Right lobe of liver (tissue), 6 donors: ENCODE data around the gene UBN2. TPM values are rescaled to one million over a fixed set of nuclear protein-coding genes. Genes with fewer than 3 reads are reported as not detected.

Experiments
- ATAC-seq, 4 donors: fragments of 200-7000 bp; cut with Tn5 transposase; one replicate each; pipeline ENCODE4 v1.9.1; 2020; ENCODE audit warnings: mild to moderate bottlenecking in 4 of 4, moderate library complexity in 4 of 4
- DNase-seq, 3 donors: peaks; one replicate each; pipeline ENCODE4 v3.0.0-alpha.2; 2020
- H3K27ac ChIP-seq, 3 donors: fragments of 200-600 bp; one replicate each; pipeline ENCODE4 v1.8.0; 2022
- H3K27me3 ChIP-seq, 2 donors: fragments of 200-600 bp; one replicate each; pipeline ENCODE4 v1.8.0; 2022
- H3K36me3 ChIP-seq, 4 donors: fragments of 200-600 bp; sonication (generic) in 1 of 4; one replicate each; pipeline versions ENCODE4 v1.5.1 to v1.8.0; 2017 to 2022; ENCODE audit warnings: control low read depth in 1 of 4
- H3K4me1 ChIP-seq, 4 donors: fragments of 200-600 bp; sonication (generic) in 1 of 4; one replicate each; pipeline versions ENCODE4 v1.5.1 to v1.8.0; 2017 to 2022; ENCODE audit warnings: control low read depth in 1 of 4
- H3K4me3 ChIP-seq, 3 donors: fragments of 200-600 bp; one replicate each; pipeline ENCODE4 v1.8.0; 2022
- H3K9me3 ChIP-seq, 4 donors: fragments of 200-600 bp; sonication (generic) in 1 of 4; one replicate each; pipeline versions ENCODE4 v1.5.1 to v1.8.0; 2017 to 2022; ENCODE audit warnings: control low read depth in 1 of 4
- POLR2A ChIP-seq: fragments of 450-650 bp; IDR thresholded peaks from one replicate; pipeline ENCODE4 v1.6.1; 2017; ENCODE audit warnings: antibody characterized with exemption, mild to moderate bottlenecking
- WGBS: methylation state at CpG from one replicate; pipeline ENCODE4 v1.1.6; 2018; ENCODE audit warnings: low coverage, low lambda C conversion rate; ENCODE audit not compliant: insufficient coverage; ENCODE audit errors: missing lambda C conversion rate; 5-methylcytosine and 5-hydroxymethylcytosine counted together
- intact Hi-C, 2 donors: fragments of 100-400 bp; cut with DNase I; formaldehyde crosslinking; loops; one replicate each; pipeline versions ENCODE4 v1.11.2 to v1.14.1; 2022
- total RNA-seq, 6 experiments: library from RNA; depleted of rRNA in 2 of 6; stranded (reverse); fragments of >200 nt in 2 of 6; fragmentation: NEBNext Ultra II Directional in 3 of 6; extraction: Animal tissue kit (Norgen Biotek cat#: 25700) in 3 of 6; gene quantifications; one replicate each; pipeline versions ENCODE4 v1.1.0 to v1.2.4, GENCODE V29; 2016 to 2023
- TF ChIP-seq, protein P1 (sequence below), 4 donors: fragments of 200-600 bp in 3 of 4; fragments of 450-650 bp in 1 of 4; IDR thresholded peaks; one replicate each; pipeline versions ENCODE4 v1.5.1 to v1.8.0; 2016 to 2022; ENCODE audit warnings: antibody characterized with exemption in 4 of 4, mild to moderate bottlenecking in 2 of 4
- donor health status: DM: no; HTN: yes; CAD: no.
- donor health status: DM: no; HTN: no; CAD: no.
- donor health status: DM: no; HTN: no; CAD: no.
- donor health status: DM: no; HTN: yes; CAD: no.
- donor health status: DM: no; HTN: yes; CAD: no.

Gene UBN2
- total RNA-seq, 6 experiments from 2014 or later: 4.5 to 12.0 (median 8.1) TPM

DNA sequence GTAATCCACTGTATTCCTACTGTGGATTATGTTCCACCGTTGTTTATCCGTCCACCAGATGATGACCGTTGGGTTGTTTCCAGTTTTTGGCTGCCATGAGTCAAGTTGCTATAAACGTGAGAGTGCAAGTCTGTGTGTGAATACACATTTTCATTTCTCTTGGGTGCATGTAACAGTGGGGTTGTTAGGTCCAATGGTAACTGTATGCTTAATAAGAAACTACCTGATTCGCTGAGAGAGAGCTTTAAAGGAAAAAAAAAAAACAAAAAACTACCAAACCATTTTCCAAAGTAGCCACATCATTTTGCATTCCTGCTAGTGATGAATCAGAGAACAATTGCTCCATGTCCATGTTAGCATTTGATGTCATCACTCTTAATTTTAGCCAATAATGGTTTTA, 15.9 kb downstream of the UBN2 start:
- H3K9me3 ChIP-seq: no peaks in the 10 kb centered on the region
- intact Hi-C loops: no loop called here
- TF ChIP-seq, protein P1, sequence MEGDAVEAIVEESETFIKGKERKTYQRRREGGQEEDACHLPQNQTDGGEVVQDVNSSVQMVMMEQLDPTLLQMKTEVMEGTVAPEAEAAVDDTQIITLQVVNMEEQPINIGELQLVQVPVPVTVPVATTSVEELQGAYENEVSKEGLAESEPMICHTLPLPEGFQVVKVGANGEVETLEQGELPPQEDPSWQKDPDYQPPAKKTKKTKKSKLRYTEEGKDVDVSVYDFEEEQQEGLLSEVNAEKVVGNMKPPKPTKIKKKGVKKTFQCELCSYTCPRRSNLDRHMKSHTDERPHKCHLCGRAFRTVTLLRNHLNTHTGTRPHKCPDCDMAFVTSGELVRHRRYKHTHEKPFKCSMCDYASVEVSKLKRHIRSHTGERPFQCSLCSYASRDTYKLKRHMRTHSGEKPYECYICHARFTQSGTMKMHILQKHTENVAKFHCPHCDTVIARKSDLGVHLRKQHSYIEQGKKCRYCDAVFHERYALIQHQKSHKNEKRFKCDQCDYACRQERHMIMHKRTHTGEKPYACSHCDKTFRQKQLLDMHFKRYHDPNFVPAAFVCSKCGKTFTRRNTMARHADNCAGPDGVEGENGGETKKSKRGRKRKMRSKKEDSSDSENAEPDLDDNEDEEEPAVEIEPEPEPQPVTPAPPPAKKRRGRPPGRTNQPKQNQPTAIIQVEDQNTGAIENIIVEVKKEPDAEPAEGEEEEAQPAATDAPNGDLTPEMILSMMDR (IDR thresholded peaks at IDR 0.05): no peak
- no peak for TF ChIP-seq POLR2A
- DNase-seq: no peak
- H3K36me3 ChIP-seq: peaks cover 0 to 35% (median 10%) of the 10 kb centered on the region in 4 donors
- no peaks in the 10 kb centered on the region for H3K27me3 ChIP-seq
- H3K4me3 ChIP-seq: no peak overlapping the region
- no peak overlapping the region for H3K27ac ChIP-seq
- ATAC-seq: no peak
- WGBS: 86% methylated on average over 5 of the region's 5 CpGs
- H3K4me1 ChIP-seq: no peaks in the 10 kb centered on the region

DNA sequence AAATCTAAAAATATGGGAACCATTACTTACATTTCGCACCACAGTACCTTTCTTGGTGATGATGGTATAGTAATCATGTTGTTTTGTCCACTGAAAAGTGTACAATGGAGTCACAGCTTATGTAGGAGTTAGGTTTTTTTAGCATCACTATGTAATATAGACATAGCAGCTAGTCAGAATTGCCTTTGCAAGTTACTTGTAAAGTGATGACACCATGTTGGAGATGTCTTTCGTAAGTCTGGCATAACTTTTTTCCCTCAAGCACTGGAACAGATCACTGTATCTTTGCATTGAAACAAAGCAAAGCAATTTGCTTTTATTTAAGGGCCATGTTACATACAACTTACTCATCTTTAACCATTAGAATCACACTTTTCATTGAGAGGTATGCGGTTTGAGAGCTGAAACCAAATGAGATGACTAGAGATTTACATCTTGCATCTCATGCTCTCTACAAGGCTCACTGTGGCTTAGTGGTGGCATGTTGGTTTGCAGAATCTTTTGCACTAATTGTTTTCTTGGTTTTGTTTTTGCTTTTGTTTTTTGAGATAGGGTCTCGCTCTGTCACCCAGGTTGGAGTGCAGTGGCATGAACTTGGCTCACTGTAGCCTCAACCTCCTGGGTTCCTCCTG, 18.3 kb downstream of the UBN2 start:
- 89% methylated on average over 4 of the region's 4 CpGs for WGBS
- Histone ChIP-seq H3K4me3 (no peak overlapping the region), H3K36me3 (peaks cover 0 to 41% (median 14%) of the 10 kb centered on the region in 4 donors), H3K4me1 (no peaks in the 10 kb centered on the region), H3K27me3 (no peaks in the 10 kb centered on the region), H3K27ac (no peak overlapping the region), H3K9me3 (no peaks in the 10 kb centered on the region)
- intact Hi-C loops: no loop called here
- no peak for DNase-seq
- TF ChIP-seq, protein P1 (IDR thresholded peaks at IDR 0.05): no peak
- TF ChIP-seq POLR2A: no peak
- ATAC-seq: no peak

DNA sequence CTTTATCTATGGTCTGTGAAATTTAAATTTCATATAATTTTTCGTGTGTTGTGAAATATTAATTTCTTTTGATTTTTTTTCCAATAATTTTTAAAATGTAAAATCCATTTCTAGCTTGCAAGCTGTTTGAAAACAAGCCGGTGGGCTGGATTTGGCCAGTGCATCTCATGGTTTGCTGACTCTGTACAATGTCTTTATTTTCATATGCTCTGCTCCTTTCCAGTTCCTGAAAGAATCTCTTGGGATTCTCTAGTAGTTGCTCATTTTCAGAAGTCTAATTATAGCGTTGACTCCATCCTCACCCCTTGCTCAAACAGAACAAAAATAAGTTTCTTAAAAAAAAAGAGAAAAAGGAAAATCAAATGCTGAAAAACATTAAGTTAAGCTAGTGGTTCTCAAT, 21.4 kb downstream of the UBN2 start:
- TF ChIP-seq, protein P1 (IDR thresholded peaks at IDR 0.05): no peak
- TF ChIP-seq POLR2A: no peak
- Histone ChIP-seq H3K36me3 (peaks cover 0 to 31% (median 14%) of the 10 kb centered on the region in 4 donors), H3K9me3 (no peaks in the 10 kb centered on the region), H3K27me3 (no peaks in the 10 kb centered on the region), H3K27ac (no peak overlapping the region), H3K4me3 (no peak overlapping the region), H3K4me1 (no peaks in the 10 kb centered on the region)
- intact Hi-C loops: no loop called here
- WGBS: 86% methylated on average over 3 of the region's 3 CpGs
- no peak for ATAC-seq
- no peak for DNase-seq

DNA sequence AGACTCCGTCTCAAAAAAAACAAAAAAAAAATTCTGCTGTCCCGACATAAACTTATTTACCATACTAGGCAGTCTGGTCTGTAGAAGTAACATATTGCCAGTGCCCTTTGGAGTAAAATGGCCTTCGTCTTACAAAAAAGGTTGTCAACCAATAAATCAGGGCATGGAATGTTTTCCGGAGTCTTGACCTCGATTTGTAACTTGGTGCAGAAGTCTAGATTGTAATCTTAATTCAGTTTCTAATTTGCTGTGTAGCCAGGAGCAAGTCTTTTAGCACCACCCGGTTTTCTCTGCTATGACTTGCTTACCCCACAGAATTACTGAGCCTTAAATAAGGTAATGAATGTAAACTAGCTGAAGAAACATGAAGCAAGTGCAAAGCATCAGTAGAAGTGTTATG, 23.2 kb downstream of the UBN2 start:
- no peaks in the 10 kb centered on the region for H3K27me3 ChIP-seq
- peaks cover 0 to 39% (median 17%) of the 10 kb centered on the region in 4 donors for H3K36me3 ChIP-seq

More for the DNA sequence above, 23.2 kb downstream of the UBN2 start:
- 78% methylated on average over 4 of the region's 6 CpGs for WGBS
- no peak for TF ChIP-seq POLR2A
- TF ChIP-seq, protein P1 (IDR thresholded peaks at IDR 0.05): no peak
- DNase-seq (no peak), ATAC-seq (no peak)
- H3K27ac ChIP-seq: no peak overlapping the region
- intact Hi-C loops: no loop called here
- H3K4me1 ChIP-seq: no peaks in the 10 kb centered on the region
- H3K4me3 ChIP-seq: no peak overlapping the region
- H3K9me3 ChIP-seq: no peaks in the 10 kb centered on the region
